ENCODE measurements around the gene GSX2.

DNA sequence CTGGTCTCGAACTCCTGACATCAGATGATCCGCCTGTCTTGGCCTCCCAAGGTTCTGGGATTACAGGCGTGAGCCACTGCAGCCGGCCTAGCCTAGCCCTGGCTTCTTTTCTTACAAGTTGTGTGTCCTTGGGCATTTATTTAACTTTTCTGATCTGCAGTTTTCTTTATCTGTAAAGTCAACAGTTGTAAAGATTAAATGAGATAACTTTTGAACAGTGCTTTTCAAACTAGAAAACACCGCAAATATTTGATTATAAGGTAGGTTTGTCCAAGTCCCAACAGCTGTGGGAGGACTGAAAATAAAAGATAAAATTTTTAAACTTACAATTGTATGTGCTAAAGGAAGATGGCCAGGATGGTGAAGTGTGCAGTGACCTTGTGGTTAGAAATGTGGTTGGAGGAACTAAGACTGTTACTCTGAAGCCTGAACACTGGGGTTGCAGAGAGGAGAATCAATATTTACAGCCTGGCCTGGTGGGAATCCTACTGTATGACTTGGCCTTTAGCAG lies 44.8 kb downstream of the GSX2 start:
- TF ChIP-seq PHF8 (conservative IDR thresholded peaks at IDR 0.05; ENCODE audit: low read depth, low read length): no peak
- TF ChIP-seq, protein P1, sequence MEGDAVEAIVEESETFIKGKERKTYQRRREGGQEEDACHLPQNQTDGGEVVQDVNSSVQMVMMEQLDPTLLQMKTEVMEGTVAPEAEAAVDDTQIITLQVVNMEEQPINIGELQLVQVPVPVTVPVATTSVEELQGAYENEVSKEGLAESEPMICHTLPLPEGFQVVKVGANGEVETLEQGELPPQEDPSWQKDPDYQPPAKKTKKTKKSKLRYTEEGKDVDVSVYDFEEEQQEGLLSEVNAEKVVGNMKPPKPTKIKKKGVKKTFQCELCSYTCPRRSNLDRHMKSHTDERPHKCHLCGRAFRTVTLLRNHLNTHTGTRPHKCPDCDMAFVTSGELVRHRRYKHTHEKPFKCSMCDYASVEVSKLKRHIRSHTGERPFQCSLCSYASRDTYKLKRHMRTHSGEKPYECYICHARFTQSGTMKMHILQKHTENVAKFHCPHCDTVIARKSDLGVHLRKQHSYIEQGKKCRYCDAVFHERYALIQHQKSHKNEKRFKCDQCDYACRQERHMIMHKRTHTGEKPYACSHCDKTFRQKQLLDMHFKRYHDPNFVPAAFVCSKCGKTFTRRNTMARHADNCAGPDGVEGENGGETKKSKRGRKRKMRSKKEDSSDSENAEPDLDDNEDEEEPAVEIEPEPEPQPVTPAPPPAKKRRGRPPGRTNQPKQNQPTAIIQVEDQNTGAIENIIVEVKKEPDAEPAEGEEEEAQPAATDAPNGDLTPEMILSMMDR (IDR thresholded peaks at IDR 0.05; ENCODE audit: control extremely low read depth in 1 of 3, insufficient read depth in 1 of 3, low read depth in 1 of 3, low read length in 3 of 3): no peak
- TF ChIP-seq CEBPB (IDR thresholded peaks at IDR 0.05; ENCODE audit: low read depth, low read length): no peak
- no peak for TF ChIP-seq JUN (IDR thresholded peaks at IDR 0.05; ENCODE audit: low read depth, low read length)
- TF ChIP-seq POLR2A (IDR thresholded peaks at IDR 0.05; ENCODE audit: control extremely low read depth in 1 of 2, low read depth in 2 of 2, low read length in 2 of 2): no peak
- TF ChIP-seq TAF1 (IDR thresholded peaks at IDR 0.05; ENCODE audit: low read depth, low read length): no peak
- TF ChIP-seq, protein P2, sequence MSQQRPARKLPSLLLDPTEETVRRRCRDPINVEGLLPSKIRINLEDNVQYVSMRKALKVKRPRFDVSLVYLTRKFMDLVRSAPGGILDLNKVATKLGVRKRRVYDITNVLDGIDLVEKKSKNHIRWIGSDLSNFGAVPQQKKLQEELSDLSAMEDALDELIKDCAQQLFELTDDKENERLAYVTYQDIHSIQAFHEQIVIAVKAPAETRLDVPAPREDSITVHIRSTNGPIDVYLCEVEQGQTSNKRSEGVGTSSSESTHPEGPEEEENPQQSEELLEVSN (IDR thresholded peaks at IDR 0.05): no peak
- TF ChIP-seq, protein P3, sequence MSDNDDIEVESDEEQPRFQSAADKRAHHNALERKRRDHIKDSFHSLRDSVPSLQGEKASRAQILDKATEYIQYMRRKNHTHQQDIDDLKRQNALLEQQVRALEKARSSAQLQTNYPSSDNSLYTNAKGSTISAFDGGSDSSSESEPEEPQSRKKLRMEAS (IDR thresholded peaks at IDR 0.05): no peak

Measured in H1 (cell line).